K562 (cell line): Measurements from ENCODE around the gene FAM219B. TPM values are rescaled to one million over a fixed set of nuclear protein-coding genes. Genes with fewer than 3 reads are reported as not detected.

ENCODE experiments used
- polyA plus RNA-seq, 8 experiments: library from polyadenylated mRNA; depleted of rRNA in 4 of 8; stranded (reverse) in 5 of 8; unstranded in 3 of 8; fragments of >200 nt; fragmentation: Nextera tagmentation in 2 of 8; fragmentation: Illumina TruSeq in 1 of 8; extraction: Ambion mirVana in 2 of 8; extraction: Trizol in 1 of 8; gene quantifications; 2 replicates each; pipeline versions ENCODE4 v1.2.1 to v1.2.3, GENCODE V29; 2011 to 2014; ENCODE audit warnings: inconsistent platforms in 1 of 8, missing spikeins in 1 of 8
- total RNA-seq, 7 experiments: library from RNA; depleted of rRNA in 6 of 7; stranded (reverse); fragments of >200 nt in 6 of 7; fragmentation: Illumina TruSeq in 2 of 7; extraction: Trizol in 2 of 7; gene quantifications; 2 replicates each; pipeline versions ENCODE4 v1.2.1 to v1.2.3, GENCODE V29; 2011 to 2021; ENCODE audit warnings: low replicate concordance in 1 of 7

FAM219B gene
- total and polyA plus RNA-seq, 9 of the 15 experiments (the other 6 are each of a cell fraction or from before 2014, with no cell fraction given), result 6.8 to 50.4 (median 29.4) TPM

Other genes starting within 250 kb of the FAM219B start
Only the 7 nearest of the 13 such genes appear.
- not detected in 2 replicates for gene CPLX3, start 80.2 kb downstream of the FAM219B start, total RNA-seq (2014; rRNA removed)
- not detected in 2 replicates for gene CPLX3, start 80.2 kb downstream of the FAM219B start, total RNA-seq (2014; rRNA removed; fragmentation: Illumina TruSeq; extraction: Trizol)
- not detected in 2 replicates for gene CPLX3, start 80.2 kb downstream of the FAM219B start, total RNA-seq (2015; rRNA removed; fragmentation: Illumina TruSeq; extraction: Trizol)
- not detected in 2 replicates for gene CPLX3, start 80.2 kb downstream of the FAM219B start, total RNA-seq (2021)
- not detected in 2 replicates for gene CPLX3, start 80.2 kb downstream of the FAM219B start, polyA plus RNA-seq (2011; rRNA removed)
- not detected in 2 replicates for gene CPLX3, start 80.2 kb downstream of the FAM219B start, polyA plus RNA-seq (2014; fragmentation: Illumina TruSeq; extraction: Trizol)
- gene CPLX3, start 80.2 kb downstream of the FAM219B start, polyA plus RNA-seq (2014; fragmentation: Nextera tagmentation; extraction: Ambion mirVana), result not detected
- gene CPLX3, start 80.2 kb downstream of the FAM219B start, polyA plus RNA-seq (2014; rRNA removed), result not detected in 2 replicates
- 34.9 and 35.9 TPM in 2 replicates for gene ULK3, start 63.7 kb downstream of the FAM219B start, total RNA-seq (2014; rRNA removed)
- gene ULK3, start 63.7 kb downstream of the FAM219B start, total RNA-seq (2014; rRNA removed; fragmentation: Illumina TruSeq; extraction: Trizol), result 18.2 and 19.3 TPM in 2 replicates
- 24.9 and 25.5 TPM in 2 replicates for gene ULK3, start 63.7 kb downstream of the FAM219B start, total RNA-seq (2015; rRNA removed; fragmentation: Illumina TruSeq; extraction: Trizol)
- 36.9 and 38.3 TPM in 2 replicates for gene ULK3, start 63.7 kb downstream of the FAM219B start, total RNA-seq (2021)
- gene ULK3, start 63.7 kb downstream of the FAM219B start, polyA plus RNA-seq (2011; rRNA removed), result 61.5 and 68.0 TPM in 2 replicates
- 43.2 and 49.7 TPM in 2 replicates for gene ULK3, start 63.7 kb downstream of the FAM219B start, polyA plus RNA-seq (2014; fragmentation: Illumina TruSeq; extraction: Trizol)
- under 1 TPM; 0.68 to 0.88 TPM for gene ULK3, start 63.7 kb downstream of the FAM219B start, polyA plus RNA-seq (2014; fragmentation: Nextera tagmentation; extraction: Ambion mirVana)
- 60.9 and 62.5 TPM in 2 replicates for gene ULK3, start 63.7 kb downstream of the FAM219B start, polyA plus RNA-seq (2014; rRNA removed)
- gene SCAMP2, start 33.5 kb downstream of the FAM219B start, total RNA-seq (2014; rRNA removed), result 15.2 and 23.5 TPM in 2 replicates
- 16.0 and 17.0 TPM in 2 replicates for gene SCAMP2, start 33.5 kb downstream of the FAM219B start, total RNA-seq (2014; rRNA removed; fragmentation: Illumina TruSeq; extraction: Trizol)
- gene SCAMP2, start 33.5 kb downstream of the FAM219B start, total RNA-seq (2015; rRNA removed; fragmentation: Illumina TruSeq; extraction: Trizol), result 20.0 and 20.1 TPM in 2 replicates
- gene SCAMP2, start 33.5 kb downstream of the FAM219B start, total RNA-seq (2021), result 40.9 and 44.6 TPM in 2 replicates
- 40.2 and 90.8 TPM in 2 replicates for gene SCAMP2, start 33.5 kb downstream of the FAM219B start, polyA plus RNA-seq (2011; rRNA removed)
- gene SCAMP2, start 33.5 kb downstream of the FAM219B start, polyA plus RNA-seq (2014; fragmentation: Illumina TruSeq; extraction: Trizol), result 53.7 and 61.1 TPM in 2 replicates
- gene SCAMP2, start 33.5 kb downstream of the FAM219B start, polyA plus RNA-seq (2014; fragmentation: Nextera tagmentation; extraction: Ambion mirVana), result 10 to 100 TPM in 1 of 2 experiments, 1 to 10 TPM in 1; 5.9 to 11.2 TPM
- gene SCAMP2, start 33.5 kb downstream of the FAM219B start, polyA plus RNA-seq (2014; rRNA removed), result 28.1 and 40.0 TPM in 2 replicates
- 40.5 and 58.3 TPM in 2 replicates for gene MPI, start 16.8 kb downstream of the FAM219B start, total RNA-seq (2014; rRNA removed)
- 28.1 and 34.5 TPM in 2 replicates for gene MPI, start 16.8 kb downstream of the FAM219B start, total RNA-seq (2014; rRNA removed; fragmentation: Illumina TruSeq; extraction: Trizol)
- gene MPI, start 16.8 kb downstream of the FAM219B start, total RNA-seq (2015; rRNA removed; fragmentation: Illumina TruSeq; extraction: Trizol), result 28.8 and 30.7 TPM in 2 replicates
- 40.3 and 42.1 TPM in 2 replicates for gene MPI, start 16.8 kb downstream of the FAM219B start, total RNA-seq (2021)
- gene MPI, start 16.8 kb downstream of the FAM219B start, polyA plus RNA-seq (2011; rRNA removed), result 56.8 and 73.8 TPM in 2 replicates
- gene MPI, start 16.8 kb downstream of the FAM219B start, polyA plus RNA-seq (2014; fragmentation: Illumina TruSeq; extraction: Trizol), result 78.7 and 105 TPM in 2 replicates
- gene MPI, start 16.8 kb downstream of the FAM219B start, polyA plus RNA-seq (2014; fragmentation: Nextera tagmentation; extraction: Ambion mirVana), result 10 to 100 TPM; 41.8 to 46.7 TPM
- gene MPI, start 16.8 kb downstream of the FAM219B start, polyA plus RNA-seq (2014; rRNA removed), result 36.3 and 41.2 TPM in 2 replicates
- 182 and 196 TPM in 2 replicates for gene COX5A, start 31.2 kb upstream of the FAM219B start, total RNA-seq (2014; rRNA removed)
- 427 and 480 TPM in 2 replicates for gene COX5A, start 31.2 kb upstream of the FAM219B start, total RNA-seq (2014; rRNA removed; fragmentation: Illumina TruSeq; extraction: Trizol)
- 371 and 389 TPM in 2 replicates for gene COX5A, start 31.2 kb upstream of the FAM219B start, total RNA-seq (2015; rRNA removed; fragmentation: Illumina TruSeq; extraction: Trizol)
- 476 and 490 TPM in 2 replicates for gene COX5A, start 31.2 kb upstream of the FAM219B start, total RNA-seq (2021)
- gene COX5A, start 31.2 kb upstream of the FAM219B start, polyA plus RNA-seq (2011; rRNA removed), result 245 and 357 TPM in 2 replicates
- 553 and 569 TPM in 2 replicates for gene COX5A, start 31.2 kb upstream of the FAM219B start, polyA plus RNA-seq (2014; fragmentation: Illumina TruSeq; extraction: Trizol)
- 100 to 1,000 TPM in 1 of 2 experiments, 10 to 100 TPM in 1; 86.8 to 116 TPM for gene COX5A, start 31.2 kb upstream of the FAM219B start, polyA plus RNA-seq (2014; fragmentation: Nextera tagmentation; extraction: Ambion mirVana)
- 419 and 568 TPM in 2 replicates for gene COX5A, start 31.2 kb upstream of the FAM219B start, polyA plus RNA-seq (2014; rRNA removed)
- 12.3 and 15.4 TPM in 2 replicates for gene RPP25, start 49.9 kb upstream of the FAM219B start, total RNA-seq (2014; rRNA removed)
- gene RPP25, start 49.9 kb upstream of the FAM219B start, total RNA-seq (2014; rRNA removed; fragmentation: Illumina TruSeq; extraction: Trizol), result 5.4 and 5.6 TPM in 2 replicates
- 4.7 and 4.9 TPM in 2 replicates for gene RPP25, start 49.9 kb upstream of the FAM219B start, total RNA-seq (2015; rRNA removed; fragmentation: Illumina TruSeq; extraction: Trizol)
- 11.0 and 12.0 TPM in 2 replicates for gene RPP25, start 49.9 kb upstream of the FAM219B start, total RNA-seq (2021)
- gene RPP25, start 49.9 kb upstream of the FAM219B start, polyA plus RNA-seq (2011; rRNA removed), result 1.9 and 4.1 TPM in 2 replicates
- 6.0 and 6.2 TPM in 2 replicates for gene RPP25, start 49.9 kb upstream of the FAM219B start, polyA plus RNA-seq (2014; fragmentation: Illumina TruSeq; extraction: Trizol)
- 1 to 10 TPM; 1.1 to 1.3 TPM for gene RPP25, start 49.9 kb upstream of the FAM219B start, polyA plus RNA-seq (2014; fragmentation: Nextera tagmentation; extraction: Ambion mirVana)
- 6.9 and 7.5 TPM in 2 replicates for gene RPP25, start 49.9 kb upstream of the FAM219B start, polyA plus RNA-seq (2014; rRNA removed)
- not detected in 2 replicates for gene SCAMP5, start 88.7 kb upstream of the FAM219B start, total RNA-seq (2014; rRNA removed)
- gene SCAMP5, start 88.7 kb upstream of the FAM219B start, total RNA-seq (2014; rRNA removed; fragmentation: Illumina TruSeq; extraction: Trizol), result not detected in 2 replicates
- gene SCAMP5, start 88.7 kb upstream of the FAM219B start, total RNA-seq (2015; rRNA removed; fragmentation: Illumina TruSeq; extraction: Trizol), result 0.08 and 0.11 TPM in 2 replicates
- 0.27 and 0.31 TPM in 2 replicates for gene SCAMP5, start 88.7 kb upstream of the FAM219B start, total RNA-seq (2021)
- gene SCAMP5, start 88.7 kb upstream of the FAM219B start, polyA plus RNA-seq (2011; rRNA removed), result 0.24 and 0.29 TPM in 2 replicates
- 0.09 and 0.15 TPM in 2 replicates for gene SCAMP5, start 88.7 kb upstream of the FAM219B start, polyA plus RNA-seq (2014; fragmentation: Illumina TruSeq; extraction: Trizol)
- gene SCAMP5, start 88.7 kb upstream of the FAM219B start, polyA plus RNA-seq (2014; fragmentation: Nextera tagmentation; extraction: Ambion mirVana), result not detected
- not detected in 2 replicates for gene SCAMP5, start 88.7 kb upstream of the FAM219B start, polyA plus RNA-seq (2014; rRNA removed)